MCF 10A (cell line): Measurements from ENCODE around the gene UNKL. TPM values are rescaled to one million over a fixed set of nuclear protein-coding genes. Genes with fewer than 3 reads are reported as not detected.
A peak's percentile ranks its signal among the peaks of the same experiment; 100 is the strongest.

ENCODE experiments used
- BruUV-seq: library from RNA; stranded (reverse); fragments of 400-500 nt; replicated peaks from 2 replicates; lab custom pipeline; 2021; lab: Mats Ljungman, UMichigan
- CTCF ChIA-PET: fragments of 300-600 bp; sonication (Branson Sonifier 250); formaldehyde crosslinking; extraction: SDS; loops from one replicate; lab custom pipeline; 2021; ENCODE audit warnings: antibody characterized with exemption, inconsistent platforms; lab: Yijun Ruan, JAX
- POLR2A ChIA-PET: fragments of 300-600, 350-650 bp; sonication (Branson Sonifier 250); formaldehyde crosslinking; extraction: SDS; loops from one replicate; lab custom pipeline; 2020; ENCODE audit warnings: antibody characterized with exemption, inconsistent platforms; lab: Yijun Ruan, JAX
- DNase-seq: peaks from one replicate; pipeline ENCODE4 v3.0.0-alpha.2; 2018; ENCODE audit not compliant: unreplicated experiment
- H3K27ac Mint-ChIP-seq: one replicate; pipeline ENCODE4 v1.8.0; 2022; ENCODE audit warnings: mild to moderate bottlenecking, low read depth, mixed read lengths; ENCODE audit not compliant: unreplicated experiment
- H3K27me3 Mint-ChIP-seq: one replicate; pipeline ENCODE4 v1.8.0; 2022; ENCODE audit warnings: mixed read lengths; ENCODE audit not compliant: insufficient read depth, unreplicated experiment
- H3K36me3 Mint-ChIP-seq: one replicate; pipeline ENCODE4 v1.8.0; 2022; ENCODE audit warnings: mild to moderate bottlenecking, moderate library complexity, mixed read lengths; ENCODE audit not compliant: insufficient read depth, unreplicated experiment
- H3K4me1 Mint-ChIP-seq: one replicate; pipeline ENCODE4 v1.8.0; 2022; ENCODE audit warnings: mixed read lengths; ENCODE audit not compliant: insufficient read depth, unreplicated experiment
- H3K4me3 Mint-ChIP-seq: one replicate; pipeline ENCODE4 v1.8.0; 2022; ENCODE audit warnings: mild to moderate bottlenecking, moderate library complexity, mixed read lengths; ENCODE audit not compliant: unreplicated experiment
- H3K9me3 Mint-ChIP-seq: one replicate; pipeline ENCODE4 v1.8.0; 2022; ENCODE audit warnings: mixed read lengths; ENCODE audit not compliant: unreplicated experiment
- CTCF ChIP-seq: fragments of 200-600 bp; IDR thresholded peaks from one replicate; pipeline ENCODE4 v1.8.0; 2022; ENCODE audit warnings: antibody characterized with exemption, mild to moderate bottlenecking; ENCODE audit not compliant: unreplicated experiment
- intact Hi-C: fragments of 100-400 bp; cut with micrococcal nuclease; formaldehyde crosslinking; loops from 2 replicates; pipeline ENCODE4 v1.14.1; 2022
- total RNA-seq: library from RNA; stranded (reverse); gene quantifications from 2 replicates; pipeline ENCODE4 v1.2.3, GENCODE V29; 2022

UNKL gene
- total RNA-seq, 1 experiment from 2014 or later = 12.3 TPM

- ChIA-PET POLR2A (interaction anchor here (0.6 to 1.9 kb wide), 7 partner anchors 15 to 403 kb away, joined by 3 to 8 read pairs (median 4); partner anchors contain the start of genes NUBP2, SPSB3, UBE2I and UQCC4), CTCF (interaction anchor here (0.6 to 1.0 kb wide), 3 partner anchors 9 to 14 kb away, joined by 3 to 4 read pairs (median 3); no protein-coding TSS in a partner anchor)
- BruUV-seq = no TSS peak
- H3K4me3 Mint-ChIP-seq = peak overlapping the region; percentile 71
- no peaks in the 10 kb centered on the region for H3K27me3 Mint-ChIP-seq
- peak overlapping the region; percentile 46 for H3K27ac Mint-ChIP-seq
- H3K9me3 Mint-ChIP-seq = no peaks in the 10 kb centered on the region
- TF ChIP-seq CTCF = no peak
- intact Hi-C loops = no loop called here
- peaks cover 27% of the 10 kb centered on the region for H3K36me3 Mint-ChIP-seq
- peak; percentile 65 for DNase-seq
- H3K4me1 Mint-ChIP-seq = peaks cover 5% of the 10 kb centered on the region
Measured at GRCh38 chr16:1379304-1380076, 35.0 kb downstream of the UNKL start.

GRCh38 chr16:1378804-1379303 is 35.6 kb downstream of the UNKL start:
- H3K27ac Mint-ChIP-seq = peak overlapping the region; percentile 35
- TF ChIP-seq CTCF = no peak
- peak; percentile 74 for DNase-seq
- H3K27me3 Mint-ChIP-seq = no peaks in the 10 kb centered on the region
- H3K4me1 Mint-ChIP-seq = peaks cover 5% of the 10 kb centered on the region
- ChIA-PET POLR2A (interaction anchor here (0.6 to 1.9 kb wide), 8 partner anchors 14 to 404 kb away, joined by 3 to 8 read pairs (median 4); partner anchors contain the start of genes NUBP2, SPSB3, UBE2I and UQCC4), CTCF (interaction anchor here (1.0 kb wide), 1 partner anchor 14 kb away, joined by 3 read pairs; no protein-coding TSS in a partner anchor)
- intact Hi-C loops = no loop called here
- BruUV-seq = TSS peak; percentile 73
- H3K36me3 Mint-ChIP-seq = peaks cover 27% of the 10 kb centered on the region
- no peaks in the 10 kb centered on the region for H3K9me3 Mint-ChIP-seq
- peak overlapping the region; percentile 71 for H3K4me3 Mint-ChIP-seq

GRCh38 chr16:1378087-1378803 is 36.3 kb downstream of the UNKL start:
- H3K9me3 Mint-ChIP-seq = no peaks in the 10 kb centered on the region
- CTCF ChIA-PET = interaction anchor here (1.0 to 1.4 kb wide), 2 partner anchors 13 to 14 kb away, joined by 3 to 4 read pairs; no protein-coding TSS in a partner anchor

More at GRCh38 chr16:1378087-1378803, 36.3 kb downstream of the UNKL start:
- intact Hi-C loops = no loop called here
- Mint-ChIP-seq H3K36me3 (peaks cover 25% of the 10 kb centered on the region), H3K27ac (peak overlapping the region; percentile 35), H3K27me3 (no peaks in the 10 kb centered on the region), H3K4me3 (peak overlapping the region; percentile 71), H3K4me1 (peaks cover 5% of the 10 kb centered on the region)
- no peak for DNase-seq
- TF ChIP-seq CTCF = no peak
- POLR2A ChIA-PET = interaction anchor here (0.6 to 1.9 kb wide), 8 partner anchors 14 to 1539 kb away, joined by 3 to 8 read pairs (median 4); partner anchors contain the start of genes UBE2I and UQCC4
- BruUV-seq = no TSS peak
